Activated T-cell treated with anti-CD3 and anti-CD28 coated beads for 24 hours (primary cell): ENCODE data around the gene MYH2.
"Not testable (repeated sequence)": the region's sequence is repeated elsewhere in the genome, so short reads cannot be mapped to it uniquely, and the experiment has no call there.

Source experiments
- DNase-seq: peaks from one replicate; pipeline ENCODE4 v3.0.0-alpha.2; 2020; ENCODE audit warnings: low read depth

The MYH2 gene

DNA sequence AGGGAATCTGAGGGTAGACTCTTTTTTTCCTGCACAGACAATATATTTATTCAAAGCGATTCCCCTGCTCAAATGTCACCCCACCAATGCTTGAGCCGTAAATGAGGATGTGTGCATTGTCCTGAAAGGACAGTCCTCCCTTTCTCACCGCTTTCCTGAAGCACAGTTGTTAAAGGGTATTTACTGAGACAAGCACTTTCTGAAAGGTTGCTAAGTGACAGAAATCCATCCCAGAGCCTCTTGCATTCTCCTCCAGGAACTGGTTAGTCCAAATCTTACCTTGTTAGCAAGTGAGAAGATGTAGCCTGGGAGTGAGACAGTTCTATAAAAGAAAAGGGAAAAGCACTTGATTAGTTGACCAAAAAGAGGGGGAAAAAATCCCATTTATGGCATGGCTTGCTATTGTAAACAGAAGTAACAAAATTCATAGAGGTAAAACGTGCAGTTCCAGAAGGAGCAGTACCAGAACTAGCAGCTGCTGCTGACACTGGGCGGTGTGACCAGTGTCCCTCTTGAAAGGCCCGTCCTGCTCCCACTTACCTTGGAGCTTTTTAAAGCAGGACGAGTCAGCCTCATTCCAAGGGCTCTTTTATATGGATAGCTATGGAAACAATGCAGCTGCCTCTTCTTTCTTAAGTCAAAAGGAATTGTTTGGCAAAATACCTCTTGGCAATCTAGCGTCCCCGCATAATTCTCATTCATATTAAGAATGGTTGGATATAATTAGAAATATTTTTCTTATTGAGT is at the start of gene MYH2:
Gene MYH2 (minus strand): TSS at position 563 of the 747 bp plus-strand sequence. CDS start 1,738 bp downstream, outside the sequence.
- no peak for DNase-seq

DNA sequence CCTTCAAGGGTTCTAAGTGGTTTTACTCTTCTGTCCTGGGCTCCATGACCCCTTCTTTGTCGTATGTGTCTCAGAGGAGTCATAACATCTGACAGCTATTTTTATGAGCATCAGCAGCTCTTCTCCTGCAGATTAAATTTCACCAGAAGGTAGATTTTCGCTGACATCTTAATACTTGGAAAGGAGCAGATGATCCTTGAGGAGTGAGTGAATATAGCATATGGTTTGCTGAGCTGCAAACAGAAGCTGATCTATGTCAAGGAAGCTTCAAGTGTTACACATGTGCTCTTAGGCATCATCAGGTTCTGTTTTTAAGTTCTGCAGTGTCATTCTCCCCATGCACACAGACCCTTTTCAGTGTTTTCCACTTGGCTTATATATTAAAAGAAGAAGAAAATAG is 49.2 kb upstream of the MYH2 start:
- no peak for DNase-seq

DNA sequence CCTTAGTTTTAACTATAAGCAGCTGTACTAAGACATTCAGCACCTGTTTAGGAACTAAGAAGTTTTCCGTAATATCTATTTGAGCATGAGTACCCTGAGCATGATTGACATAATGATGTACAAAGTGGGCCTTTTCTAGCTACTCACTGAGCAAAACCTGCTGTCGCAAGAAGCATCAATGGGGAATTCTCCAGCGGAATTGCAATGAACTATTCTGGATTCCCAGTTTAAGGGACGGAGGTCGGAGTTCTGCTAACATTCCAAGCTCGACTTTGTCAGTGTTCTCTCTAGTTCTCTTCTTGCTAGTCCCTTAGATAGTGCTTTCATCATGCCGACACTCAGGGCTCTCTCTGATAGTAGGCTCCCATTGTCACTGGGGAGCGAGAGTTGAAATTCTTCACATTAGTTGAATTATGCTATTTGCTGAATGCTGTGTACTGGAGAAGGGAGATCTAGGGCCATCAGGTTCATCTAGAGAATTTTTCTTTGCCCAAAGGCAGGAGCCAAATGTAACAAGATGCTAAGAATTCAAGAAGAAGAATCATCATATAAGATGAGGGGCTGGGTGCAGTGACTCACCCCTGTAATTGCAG is 40.2 kb upstream of the MYH2 start:
- DNase-seq: no peak

DNA sequence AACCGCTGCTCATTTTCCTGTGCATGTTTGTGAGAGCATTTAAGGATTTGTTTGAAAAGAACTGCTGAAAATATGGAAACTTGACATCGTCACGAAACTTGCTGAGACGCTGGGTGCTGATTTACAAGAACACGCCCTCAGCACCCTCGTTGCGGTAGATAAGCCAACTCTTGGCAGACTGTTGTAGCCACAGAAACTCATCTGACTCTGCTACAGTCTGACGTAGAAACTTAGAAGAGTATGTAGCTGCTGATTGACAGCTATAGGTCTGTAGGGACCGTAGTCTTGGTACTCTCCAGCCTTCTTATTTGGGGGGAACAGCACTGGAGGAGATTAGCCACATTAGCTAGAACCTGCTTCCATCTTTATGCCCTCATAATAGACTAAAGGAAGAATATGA is 36.1 kb upstream of the MYH2 start:
- DNase-seq: no peak

DNA sequence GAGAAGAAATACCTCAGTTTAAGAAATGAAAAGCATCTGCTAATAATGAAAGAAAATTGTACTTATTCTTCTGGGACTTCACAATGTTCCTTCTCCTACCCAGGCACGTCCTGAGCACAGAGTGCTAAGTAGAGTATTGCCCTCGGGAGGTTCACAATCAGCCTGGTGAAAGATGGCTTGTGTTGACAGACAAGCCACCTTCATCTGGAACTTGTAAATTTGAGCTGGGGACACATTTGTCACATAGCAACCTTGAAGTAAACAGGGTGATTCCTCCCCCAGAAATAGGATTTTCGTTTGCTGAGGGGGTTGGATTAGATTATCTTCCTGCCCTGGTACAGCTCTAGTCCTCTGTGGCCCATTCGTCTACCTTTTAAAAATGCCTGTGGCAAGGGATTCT is 34.4 kb upstream of the MYH2 start:
- DNase-seq: no peak

DNA sequence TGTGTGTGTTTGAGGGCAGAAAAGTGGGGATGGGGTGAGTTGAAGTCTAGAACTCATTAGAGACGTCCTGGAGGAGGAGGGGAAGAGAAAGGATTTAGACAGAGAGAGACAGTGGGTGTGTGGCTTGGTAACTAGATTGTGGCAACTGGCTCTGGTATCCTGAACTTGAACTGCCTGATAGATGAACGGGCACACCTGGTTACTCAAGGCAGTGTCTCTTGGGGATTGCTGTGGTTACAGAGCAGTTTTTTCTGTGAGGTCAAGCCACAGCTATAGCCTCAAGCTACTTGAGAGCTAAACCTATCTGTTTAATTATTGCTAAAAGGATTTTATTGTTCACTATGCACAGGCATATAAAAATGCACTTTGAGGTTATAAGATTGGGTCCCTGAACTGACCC is 29.8 kb upstream of the MYH2 start:
- no peak for DNase-seq

DNA sequence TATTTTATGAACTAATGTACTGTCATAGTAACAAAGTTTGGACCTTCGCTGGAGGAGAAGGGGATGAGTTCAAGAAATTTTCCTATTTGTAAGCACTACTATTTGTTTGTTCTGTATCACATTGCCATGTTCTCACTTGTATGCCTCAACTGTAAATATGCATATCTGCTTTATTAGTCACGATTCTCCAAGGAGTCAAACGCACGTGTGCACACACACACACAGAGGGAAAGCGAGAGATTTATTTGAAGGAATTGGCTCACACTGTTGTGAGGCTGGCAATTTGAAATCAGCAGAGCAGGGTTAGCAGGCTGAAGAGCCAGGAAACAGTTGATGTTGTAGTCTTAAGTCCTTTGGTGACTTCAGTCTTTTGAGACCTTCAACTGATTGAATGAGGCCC is 24.9 kb upstream of the MYH2 start:
- no peak for DNase-seq

DNA sequence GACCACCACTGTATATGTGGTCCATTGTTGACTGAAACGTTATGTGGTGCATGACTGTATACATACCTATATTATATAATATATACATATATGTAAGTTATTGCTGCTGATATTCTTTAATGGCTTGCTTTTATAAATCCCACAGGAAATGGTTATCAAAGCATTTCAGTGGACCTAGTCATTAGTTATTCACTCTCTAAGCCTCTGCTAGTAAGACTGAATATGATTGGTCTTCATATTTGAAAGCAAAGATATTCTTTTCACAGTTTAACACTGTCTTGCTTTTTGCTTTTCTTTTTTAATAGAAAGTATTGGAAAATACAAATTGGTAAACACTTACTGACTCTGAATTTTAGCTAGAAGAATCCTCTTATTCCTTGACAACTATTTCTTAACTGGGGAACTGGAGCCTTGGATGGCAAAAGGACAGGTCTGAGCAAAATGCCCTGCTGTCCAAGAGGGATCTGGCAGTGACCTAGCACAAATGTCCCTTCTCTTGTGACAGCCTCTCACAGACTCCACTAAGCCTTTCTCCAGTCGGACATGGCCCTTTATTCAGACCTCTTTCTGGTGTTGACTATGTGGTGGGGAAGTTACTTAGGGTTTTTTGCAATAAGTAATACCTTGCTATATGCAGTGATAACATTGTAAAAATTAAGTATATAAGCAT is 14.7 kb upstream of the MYH2 start:
- no peak for DNase-seq

DNA sequence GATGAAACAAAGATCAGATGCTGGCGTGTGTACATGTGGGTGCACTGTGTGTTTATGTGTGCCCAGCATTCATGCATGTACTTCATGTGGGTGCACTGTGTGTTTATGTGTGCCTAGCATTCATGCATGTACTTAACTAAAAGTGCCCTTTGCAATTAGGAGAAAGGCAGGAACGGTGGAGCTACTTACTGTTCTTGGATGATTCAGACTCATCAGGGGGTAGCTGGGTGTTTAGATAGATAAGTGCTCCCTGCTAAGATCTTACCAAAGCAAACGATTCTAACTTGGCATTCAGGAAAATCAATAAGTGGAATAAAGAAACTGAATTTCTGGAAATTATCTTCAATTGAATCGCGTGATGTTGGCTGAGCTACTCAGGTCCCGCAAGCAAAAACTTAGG is 8.6 kb upstream of the MYH2 start:
- no peak for DNase-seq

DNA sequence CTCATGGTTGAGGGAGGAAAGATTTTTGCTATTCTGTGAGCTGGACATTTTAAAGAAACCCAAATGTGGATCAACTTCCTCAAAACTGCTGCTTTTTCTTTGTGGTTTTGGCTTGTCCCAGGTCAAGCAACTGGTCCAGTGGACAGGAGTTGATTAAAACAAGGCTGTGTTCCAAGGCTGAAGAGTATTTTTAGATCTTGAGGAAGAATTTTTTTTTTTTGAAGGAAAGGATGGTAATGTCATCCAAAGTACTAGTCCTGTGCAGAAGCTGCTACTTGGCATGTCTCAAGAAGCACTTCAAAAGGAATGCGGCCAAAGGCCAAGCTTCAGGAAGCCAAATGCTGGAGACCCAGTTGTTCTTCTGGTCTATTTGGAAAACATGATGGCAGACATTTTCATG is 8.0 kb upstream of the MYH2 start:
- DNase-seq: no peak

DNA sequence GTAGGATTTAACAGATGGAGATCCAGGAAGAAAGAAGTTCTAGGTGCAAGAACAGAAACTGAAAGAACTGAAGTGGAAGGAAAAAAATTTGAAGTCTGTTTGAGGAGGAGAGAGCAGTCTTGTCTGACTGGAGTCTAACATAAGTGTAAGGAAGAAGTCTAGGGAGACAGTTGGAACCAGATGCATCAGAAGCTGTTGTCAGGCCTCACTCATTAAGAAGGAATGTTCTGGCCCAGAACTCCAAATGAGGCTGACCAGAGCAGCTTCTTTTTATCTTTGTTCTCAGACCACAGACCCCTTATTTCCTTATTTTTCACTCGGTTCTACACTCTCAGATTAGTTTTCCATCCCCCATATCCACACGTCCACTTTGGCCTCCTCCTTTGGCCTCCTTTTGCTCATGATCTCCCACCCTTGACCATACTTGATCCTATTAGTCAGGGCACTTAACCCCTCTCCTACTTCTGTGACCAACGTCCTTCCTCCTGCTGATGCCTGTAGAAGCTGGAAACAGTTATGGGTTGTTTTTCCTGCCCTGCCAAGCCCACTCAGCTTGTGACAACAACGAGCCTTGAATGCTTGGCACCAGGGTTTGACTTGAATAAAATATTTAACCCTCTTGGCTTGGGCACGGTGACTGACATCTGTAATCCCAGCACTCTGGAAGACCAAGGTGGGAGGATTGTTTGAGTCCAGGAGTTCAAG is 7.0 kb upstream of the MYH2 start:
- no peak for DNase-seq

DNA sequence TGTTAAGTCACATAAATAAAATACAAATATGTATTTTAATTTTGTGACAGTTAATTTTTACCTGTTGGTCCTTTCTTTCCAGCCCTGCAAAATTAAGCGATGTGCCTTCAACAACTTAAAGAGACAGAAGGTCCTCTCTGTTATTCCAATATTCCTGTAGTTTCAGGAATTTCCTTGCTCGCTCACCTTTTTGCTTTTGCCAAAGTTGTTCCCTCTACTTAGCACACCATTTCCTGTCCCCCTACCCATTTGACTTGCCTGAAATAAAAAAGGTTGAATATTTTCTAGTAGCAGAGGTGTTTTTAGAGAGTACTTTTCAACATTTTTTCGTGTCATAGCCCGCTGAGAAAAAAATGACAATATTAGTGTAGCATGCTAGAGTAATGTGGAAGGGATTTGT is 556 bp upstream of the MYH2 start:
- DNase-seq: no peak

DNA sequence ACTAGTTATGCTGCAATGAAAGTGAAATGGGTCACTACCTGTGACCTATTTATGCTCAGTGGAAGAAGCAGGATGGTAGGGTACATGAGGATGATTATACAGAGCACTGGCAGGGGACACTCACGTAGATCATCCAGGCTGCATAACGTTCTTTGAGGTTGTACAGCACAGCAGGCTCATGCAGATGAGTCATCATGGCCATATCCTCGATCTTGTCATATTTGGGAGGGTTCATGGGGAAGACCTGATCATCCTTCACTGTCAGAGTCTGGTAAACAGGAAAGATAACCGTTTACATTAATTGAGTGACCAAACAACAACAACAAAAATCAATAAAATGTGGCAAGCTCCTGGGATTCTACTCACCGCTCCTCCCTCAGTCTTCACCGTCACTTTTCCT is 2.1 kb downstream of the MYH2 start:
- no peak for DNase-seq

DNA sequence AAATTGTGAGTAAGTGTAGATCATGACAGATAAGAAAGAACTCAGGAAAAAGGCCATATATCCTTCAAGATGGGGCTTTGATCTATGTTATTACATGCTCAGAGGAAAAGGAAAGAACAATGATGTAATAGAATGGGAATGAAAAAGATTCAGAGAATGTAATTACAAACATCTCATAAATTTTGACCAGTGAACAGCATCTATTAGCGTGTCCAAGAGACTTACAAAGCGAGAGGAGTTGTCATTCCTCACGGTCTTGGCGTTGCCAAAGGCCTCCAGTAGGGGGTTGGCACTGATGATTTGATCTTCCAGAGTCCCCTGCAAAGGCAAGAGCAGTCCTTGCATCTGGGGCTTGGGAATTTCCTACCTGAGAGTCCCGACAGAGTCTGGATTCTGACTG is 6.0 kb downstream of the MYH2 start:
- not testable (repeated sequence) for DNase-seq

DNA sequence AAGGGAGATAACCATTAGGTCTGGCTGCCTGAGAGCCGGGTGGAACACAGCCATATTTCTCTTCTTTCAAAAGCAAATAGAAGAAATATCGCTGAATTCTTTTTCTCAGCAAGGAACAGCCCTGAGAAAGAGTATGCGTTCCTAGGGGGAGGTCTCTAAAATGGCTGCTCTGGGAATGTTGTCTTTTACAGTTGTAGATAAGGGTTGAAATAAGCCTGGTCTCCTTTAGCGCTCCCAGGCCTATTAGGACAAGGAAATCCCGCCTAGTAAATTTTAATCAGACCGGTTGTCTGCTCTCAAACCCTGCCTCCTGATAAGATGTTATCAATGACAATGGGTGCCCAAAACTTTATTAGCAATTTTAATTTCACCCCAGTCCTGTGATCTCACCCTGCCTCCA is 8.3 kb downstream of the MYH2 start:
- DNase-seq: not testable (repeated sequence)

DNA sequence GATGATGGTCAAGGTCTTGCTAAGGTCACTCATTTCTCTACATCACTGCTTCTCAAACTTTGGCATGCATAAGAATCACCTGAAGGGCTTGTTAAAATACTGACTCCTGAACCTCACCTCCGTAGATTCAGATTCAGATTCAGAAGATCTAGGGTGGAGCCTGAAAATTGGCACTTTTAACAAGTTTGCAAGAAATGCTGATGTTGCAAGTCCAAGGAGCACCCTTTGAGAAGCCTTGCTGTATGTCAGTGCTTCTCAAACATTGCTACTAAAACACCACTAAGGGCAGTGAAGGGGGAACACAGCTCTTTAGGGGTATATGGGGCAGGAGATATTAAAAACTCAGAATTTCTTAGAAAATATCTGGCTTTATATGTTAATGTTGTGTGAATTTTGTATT is 17.4 kb downstream of the MYH2 start:
- DNase-seq: no peak

DNA sequence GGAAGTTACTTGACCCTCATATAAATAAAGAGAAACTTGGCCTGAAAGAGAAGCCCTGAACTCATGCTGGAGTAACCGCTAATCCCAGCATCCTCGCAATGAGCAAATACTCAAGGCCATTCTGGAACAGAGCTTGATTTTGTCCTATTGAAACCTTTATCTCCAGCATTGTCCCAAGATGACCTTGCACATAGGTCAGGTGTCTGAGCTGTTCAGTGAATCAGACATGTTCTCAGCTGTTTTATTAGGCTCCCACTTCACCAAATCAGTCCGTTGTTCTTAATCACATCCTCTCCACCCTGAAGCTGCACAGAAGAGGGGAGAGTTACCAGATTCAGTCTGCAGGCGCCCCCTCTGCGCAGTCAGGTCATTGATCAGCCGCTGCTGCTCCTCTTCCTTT is 22.0 kb downstream of the MYH2 start:
- no peak for DNase-seq

DNA sequence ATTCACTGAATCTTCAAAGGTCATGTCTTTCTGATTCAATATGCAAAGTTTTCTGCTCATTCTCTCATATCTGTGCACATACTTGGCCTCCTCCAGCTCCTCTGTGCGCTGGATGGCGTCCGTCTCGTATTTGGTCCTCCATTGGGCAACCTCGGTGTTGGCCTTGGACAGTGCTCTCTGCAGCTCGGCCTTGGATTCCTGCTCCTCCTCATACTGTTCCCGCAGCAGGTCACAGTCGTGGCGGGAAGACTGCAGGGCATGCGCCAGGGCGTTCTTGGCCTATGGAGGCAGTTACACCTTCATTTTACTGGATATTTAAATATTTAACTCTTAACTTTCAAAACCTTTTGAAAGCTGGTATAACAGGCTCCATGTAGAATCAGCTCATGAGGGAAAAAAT is 22.9 kb downstream of the MYH2 start:
- no peak for DNase-seq

DNA sequence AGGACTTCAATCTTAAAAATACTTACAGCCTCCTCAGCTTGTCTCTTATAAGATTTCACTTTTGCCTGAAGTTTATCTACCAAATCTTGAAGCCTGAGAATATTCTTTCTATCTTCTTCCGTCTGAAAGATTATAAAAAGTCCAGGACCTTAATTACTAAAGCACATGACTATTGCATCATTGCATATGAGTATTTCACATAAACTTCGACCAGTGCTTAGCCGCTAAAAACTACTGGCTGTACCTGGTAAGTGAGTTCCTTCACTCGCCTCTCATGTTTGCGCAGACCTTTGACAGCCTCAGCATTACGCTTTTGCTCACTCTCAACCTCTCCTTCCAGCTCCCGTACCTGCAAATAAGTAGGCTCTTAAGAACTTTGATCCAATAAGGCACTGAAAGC is 26.4 kb downstream of the MYH2 start:
- DNase-seq: no peak

DNA sequence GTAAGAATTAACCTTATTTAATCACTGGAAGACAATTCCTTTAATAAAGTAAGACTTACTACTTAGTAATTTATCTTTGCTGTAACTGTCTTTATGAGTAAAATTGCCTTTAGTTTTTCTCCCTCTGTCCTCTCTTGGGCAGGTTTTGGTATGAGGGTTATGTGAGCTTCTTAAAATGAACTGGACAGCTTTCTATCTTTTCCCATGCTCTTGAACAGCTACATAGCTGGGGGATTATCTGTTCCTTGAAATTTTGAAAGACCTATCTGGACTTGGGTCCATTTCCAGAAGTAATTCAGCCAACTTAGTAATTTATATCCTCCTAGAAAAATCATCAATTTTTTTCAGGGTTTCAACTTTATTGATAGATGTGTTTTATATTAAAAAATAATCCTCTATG is 27.5 kb downstream of the MYH2 start:
- DNase-seq: no peak

DNA sequence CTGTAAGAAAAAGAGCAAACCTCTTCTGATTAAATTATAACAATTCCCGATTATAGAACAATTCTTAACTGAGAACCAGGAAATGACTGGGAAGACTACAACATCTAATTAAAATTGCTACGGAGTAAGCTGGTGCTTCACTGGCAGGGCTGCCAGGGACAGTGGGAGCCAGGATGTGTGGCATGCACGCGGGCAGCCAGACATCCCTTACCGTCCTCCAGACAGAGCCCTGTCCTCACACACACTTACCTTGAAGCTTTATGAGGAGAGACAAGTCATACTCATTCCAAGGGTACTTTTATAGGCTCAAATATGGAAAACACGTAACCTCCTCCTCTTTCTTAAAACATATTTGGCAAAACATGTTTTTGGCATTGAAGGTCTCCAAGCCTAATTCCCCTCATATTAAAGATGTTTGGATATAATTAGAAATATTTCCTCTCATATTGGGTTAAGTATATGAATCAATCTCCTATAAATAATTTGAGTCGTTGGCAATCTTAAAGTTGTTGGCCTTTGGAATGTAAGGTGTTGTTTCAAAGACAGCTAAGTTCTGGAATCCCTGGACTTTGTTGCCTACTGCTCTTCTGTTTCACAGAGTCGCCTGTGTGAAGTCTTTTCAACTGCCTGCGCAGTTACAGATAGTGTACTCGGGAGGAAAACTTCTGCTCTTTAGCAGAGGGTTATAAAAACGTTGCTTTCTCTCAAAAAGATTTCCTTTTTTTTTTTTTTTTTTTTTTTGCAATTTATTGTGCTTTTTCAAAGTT is 31.0 kb downstream of the MYH2 start, which contains the start of gene MYH1:
Gene MYH1 (minus strand): TSS at position 272 of the 767 bp plus-strand sequence. CDS start 1,900 bp downstream, outside the sequence.
- no peak for DNase-seq

DNA sequence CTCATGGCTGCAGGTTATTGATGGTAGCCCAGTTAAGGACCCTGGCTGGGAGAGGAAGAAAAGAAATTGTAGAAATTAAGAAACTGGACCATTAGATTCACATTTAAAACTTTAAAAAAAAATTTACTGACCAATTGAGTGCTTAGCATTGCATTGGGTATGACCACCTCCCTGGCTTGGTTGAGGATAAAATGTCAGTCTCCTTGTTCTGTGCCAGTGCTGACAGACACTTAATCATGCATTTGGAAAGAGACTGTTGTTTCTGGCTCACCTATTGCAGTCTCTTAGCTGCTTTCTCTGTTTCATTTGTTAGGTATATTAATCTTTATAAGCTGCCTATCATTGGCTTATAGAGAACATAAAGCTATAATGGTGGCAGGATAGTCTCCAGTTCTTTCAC is 32.8 kb downstream of the MYH2 start:
- no peak for DNase-seq
